Activated naive CD8-positive, alpha-beta T cell (primary cell): ENCODE measurements around the gene CATSPER4.

Source experiments
- H3K27ac Mint-ChIP-seq: one replicate; pipeline ENCODE4 v1.8.0; 2021; ENCODE audit warnings: mixed read lengths
- H3K27me3 Mint-ChIP-seq: one replicate; pipeline ENCODE4 v1.8.0; 2021; ENCODE audit warnings: mixed read lengths
- H3K36me3 Mint-ChIP-seq: one replicate; pipeline ENCODE4 v1.8.0; 2021; ENCODE audit warnings: mixed read lengths
- H3K4me1 Mint-ChIP-seq: one replicate; pipeline ENCODE4 v1.8.0; 2021; ENCODE audit warnings: low read depth, mixed read lengths
- H3K4me3 Mint-ChIP-seq: one replicate; pipeline ENCODE4 v1.8.0; 2021; ENCODE audit warnings: mild to moderate bottlenecking, mixed read lengths
- H3K9me3 Mint-ChIP-seq: one replicate; pipeline ENCODE4 v1.8.0; 2021; ENCODE audit warnings: low read depth, mixed read lengths

CATSPER4 gene

DNA sequence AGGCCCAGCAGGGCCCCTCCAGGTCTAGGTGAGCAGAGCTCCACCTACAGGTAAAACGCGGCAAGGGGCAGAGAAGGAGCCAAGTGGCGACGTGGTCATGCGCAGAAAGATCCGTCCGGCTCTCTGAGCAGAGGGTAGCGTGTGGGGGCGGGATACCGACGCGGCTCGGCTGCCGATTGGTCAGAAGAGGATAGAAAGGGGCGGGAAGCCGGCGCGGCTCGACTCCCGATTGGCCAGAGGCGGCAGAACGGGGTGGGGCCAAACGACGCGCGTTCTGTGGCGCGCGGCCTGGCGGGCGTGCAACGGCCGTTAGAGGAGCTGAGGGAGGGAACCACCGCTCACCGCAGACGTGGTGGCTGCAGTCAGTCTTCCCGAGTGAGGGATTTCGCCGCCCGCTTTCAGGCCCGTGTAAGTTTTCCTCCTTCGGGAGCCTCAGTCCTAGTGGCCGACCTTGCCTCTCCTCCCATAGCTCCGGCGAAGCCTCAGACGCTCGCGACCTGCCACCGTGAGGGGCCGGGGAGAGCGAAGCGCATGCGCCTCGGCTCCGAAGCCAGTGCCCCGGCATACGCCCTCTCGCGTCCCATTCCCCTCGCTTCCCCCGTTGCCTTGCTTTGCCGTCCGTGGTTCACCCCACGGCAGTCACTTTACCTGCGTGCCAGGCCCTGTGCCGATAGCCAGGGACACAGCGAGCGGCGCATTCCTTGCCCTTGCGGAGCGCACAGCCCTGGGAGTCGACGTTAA, 43.7 kb downstream of the CATSPER4 start, which contains the start of gene CEP85:
TSS of gene CEP85 (plus strand) at position 298 of the 741 bp plus-strand sequence. CDS start 5,584 bp downstream, outside the sequence.
- Mint-ChIP-seq H3K9me3 (no peaks in the 10 kb centered on the region), H3K27me3 (no peaks in the 10 kb centered on the region), H3K4me1 (peaks cover 32% of the 10 kb centered on the region), H3K36me3 (no peaks in the 10 kb centered on the region), H3K4me3 (peak within 1 kb of the TSS; percentile 100), H3K27ac (peak within 1 kb of the TSS; percentile 97)

DNA sequence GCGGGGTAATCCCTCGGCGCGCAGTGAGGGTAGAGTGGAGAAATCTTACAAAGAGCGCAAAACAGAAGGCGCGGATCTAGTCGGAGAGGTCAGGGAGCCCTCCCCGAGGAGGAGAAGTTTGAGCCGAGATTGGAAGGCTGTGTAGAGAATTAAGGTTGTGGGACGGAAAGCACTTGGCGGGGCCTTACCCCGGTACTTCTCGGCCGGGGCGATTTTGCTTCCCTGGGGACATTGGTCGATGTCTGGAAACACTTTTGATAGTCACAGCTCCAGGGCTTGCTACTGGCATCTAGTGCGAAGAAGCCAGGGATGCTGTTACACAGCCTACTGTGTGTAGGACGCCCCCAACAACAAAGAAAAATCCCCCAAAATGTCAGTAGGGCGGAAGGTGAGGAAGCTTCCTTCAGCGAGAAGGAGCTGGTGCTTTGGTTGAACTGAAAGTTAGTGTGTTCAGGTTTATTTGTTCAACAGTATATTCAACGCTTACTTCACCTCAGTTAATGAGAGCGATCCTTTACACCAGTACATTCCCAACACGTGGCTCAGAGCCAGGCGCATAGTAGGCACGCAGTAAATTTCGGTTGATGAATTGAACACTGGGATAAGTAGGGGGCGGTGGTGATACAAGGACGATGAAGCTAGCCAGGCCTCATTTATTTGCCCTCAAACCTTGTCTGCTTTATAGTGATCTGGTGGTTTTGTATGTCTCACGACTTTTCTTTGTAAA, 44.4 kb downstream of the CATSPER4 start:
- H3K27me3 Mint-ChIP-seq = no peaks in the 10 kb centered on the region
- peaks cover 34% of the 10 kb centered on the region for H3K4me1 Mint-ChIP-seq
- peaks cover 2% of the 10 kb centered on the region for H3K36me3 Mint-ChIP-seq
- H3K4me3 Mint-ChIP-seq = peak overlapping the region; percentile 100
- H3K27ac Mint-ChIP-seq = peak overlapping the region; percentile 97
- H3K9me3 Mint-ChIP-seq = no peaks in the 10 kb centered on the region

DNA sequence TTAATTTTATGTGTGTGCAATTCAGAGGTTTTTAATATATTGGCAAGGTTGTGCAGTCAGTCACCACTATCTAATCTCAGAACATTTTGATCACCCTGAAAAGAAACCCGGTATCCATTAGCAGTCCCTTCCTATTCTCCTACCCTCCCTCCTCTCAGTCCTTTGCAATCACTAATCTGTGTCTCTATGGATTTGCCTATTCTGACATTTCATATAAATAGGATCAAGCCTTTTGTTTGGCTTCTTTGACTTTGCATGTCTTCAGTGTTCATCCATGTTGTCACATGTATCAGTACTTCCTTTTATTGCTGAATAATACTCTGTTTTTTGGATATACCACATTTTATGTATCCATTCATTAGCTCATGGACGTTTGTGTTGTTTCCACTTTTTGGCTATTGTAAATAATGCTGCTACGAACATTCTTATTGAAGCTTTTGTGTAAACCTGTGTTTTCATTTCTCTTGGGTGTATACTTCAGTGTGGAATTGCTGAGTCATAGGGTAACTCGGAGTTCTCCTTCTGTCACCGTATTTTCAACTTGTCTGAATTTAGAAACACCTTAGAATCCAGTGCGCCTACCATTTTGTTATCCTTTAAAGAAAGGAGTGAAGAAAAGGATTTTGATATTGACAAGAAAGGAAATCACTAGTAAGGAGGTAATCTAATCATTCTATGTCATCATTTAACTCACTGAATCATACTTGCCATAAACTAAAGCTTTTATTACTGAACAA, 47.0 kb downstream of the CATSPER4 start:
- H3K27ac Mint-ChIP-seq = no peak overlapping the region
- no peaks in the 10 kb centered on the region for H3K9me3 Mint-ChIP-seq
- peaks cover 35% of the 10 kb centered on the region for H3K4me1 Mint-ChIP-seq
- H3K27me3 Mint-ChIP-seq = no peaks in the 10 kb centered on the region
- H3K36me3 Mint-ChIP-seq = peaks cover 3% of the 10 kb centered on the region
- H3K4me3 Mint-ChIP-seq = peak overlapping the region; percentile 30

DNA sequence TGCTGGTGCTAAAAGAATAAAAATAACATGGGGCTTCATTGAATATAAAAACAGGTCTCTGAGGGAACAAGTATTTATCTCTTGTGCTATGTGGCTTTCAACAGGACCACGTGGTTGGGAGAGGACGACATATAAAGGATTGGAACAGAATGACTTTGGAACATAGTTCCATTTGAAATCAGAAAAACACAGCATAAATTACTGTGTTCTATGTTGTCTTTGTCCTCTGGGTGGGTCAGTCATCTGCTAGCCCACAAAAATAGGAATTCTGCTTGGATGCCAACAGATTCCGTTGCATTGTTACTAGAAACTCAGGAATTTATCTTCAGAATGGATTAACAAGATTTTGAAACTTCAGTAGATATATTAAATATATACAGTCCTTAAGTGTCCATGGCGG, 49.5 kb downstream of the CATSPER4 start:
- Mint-ChIP-seq H3K4me1 (peaks cover 31% of the 10 kb centered on the region), H3K4me3 (no peak overlapping the region), H3K36me3 (peaks cover 6% of the 10 kb centered on the region), H3K27ac (no peak overlapping the region), H3K9me3 (no peaks in the 10 kb centered on the region), H3K27me3 (no peaks in the 10 kb centered on the region)
